Thyroid gland (tissue), 4 donors: ENCODE results near the gene PPP1R2C.

Experiments
- POLR2A ChIP-seq, 2 donors: fragments of 450-650 bp; IDR thresholded peaks; one replicate each; pipeline ENCODE4 v1.6.1; 2017; ENCODE audit warnings: antibody characterized with exemption in 2 of 2, mild to moderate bottlenecking in 2 of 2, moderate library complexity in 1 of 2
- TF ChIP-seq, protein P1 (sequence below), 6 experiments: fragments of 200-600 bp in 3 of 6; fragments of 450-650 bp in 3 of 6; sonication (generic) in 3 of 6; IDR thresholded peaks; one replicate each; pipeline ENCODE4 v1.5.1; 2016 to 2019; ENCODE audit warnings: antibody characterized with exemption in 6 of 6, mild to moderate bottlenecking in 2 of 6, inconsistent platforms in 1 of 6, moderate library complexity in 1 of 6

DNA sequence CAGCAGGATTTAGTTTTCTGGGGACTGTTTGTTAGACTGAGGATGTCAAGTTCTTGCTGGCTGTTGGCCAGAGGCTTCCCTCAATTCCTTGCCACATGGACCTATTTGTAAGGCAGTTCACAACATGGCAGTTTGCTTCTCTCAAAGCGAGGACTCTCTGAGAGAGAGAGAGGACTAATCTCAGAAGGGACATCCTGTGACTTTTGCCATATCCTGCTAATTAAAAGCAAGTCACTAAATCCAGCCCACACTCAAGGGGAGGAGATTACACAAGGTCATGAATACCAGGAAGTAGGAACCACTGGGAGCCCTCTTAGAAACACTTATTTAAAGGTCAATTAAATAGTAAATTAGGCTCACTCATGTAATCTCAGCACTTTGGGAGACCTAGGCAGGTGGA lies 38.2 kb downstream of the PPP1R2C start:
- TF ChIP-seq POLR2A (IDR thresholded peaks at IDR 0.05) = no peak
- TF ChIP-seq, protein P1, sequence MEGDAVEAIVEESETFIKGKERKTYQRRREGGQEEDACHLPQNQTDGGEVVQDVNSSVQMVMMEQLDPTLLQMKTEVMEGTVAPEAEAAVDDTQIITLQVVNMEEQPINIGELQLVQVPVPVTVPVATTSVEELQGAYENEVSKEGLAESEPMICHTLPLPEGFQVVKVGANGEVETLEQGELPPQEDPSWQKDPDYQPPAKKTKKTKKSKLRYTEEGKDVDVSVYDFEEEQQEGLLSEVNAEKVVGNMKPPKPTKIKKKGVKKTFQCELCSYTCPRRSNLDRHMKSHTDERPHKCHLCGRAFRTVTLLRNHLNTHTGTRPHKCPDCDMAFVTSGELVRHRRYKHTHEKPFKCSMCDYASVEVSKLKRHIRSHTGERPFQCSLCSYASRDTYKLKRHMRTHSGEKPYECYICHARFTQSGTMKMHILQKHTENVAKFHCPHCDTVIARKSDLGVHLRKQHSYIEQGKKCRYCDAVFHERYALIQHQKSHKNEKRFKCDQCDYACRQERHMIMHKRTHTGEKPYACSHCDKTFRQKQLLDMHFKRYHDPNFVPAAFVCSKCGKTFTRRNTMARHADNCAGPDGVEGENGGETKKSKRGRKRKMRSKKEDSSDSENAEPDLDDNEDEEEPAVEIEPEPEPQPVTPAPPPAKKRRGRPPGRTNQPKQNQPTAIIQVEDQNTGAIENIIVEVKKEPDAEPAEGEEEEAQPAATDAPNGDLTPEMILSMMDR (IDR thresholded peaks at IDR 0.05) = no peak
